ENCODE data around the gene SMYD2.

Gene SMYD2

GRCh38 chr1:214361636-214362035, 80.7 kb downstream of the SMYD2 start:
- Histone ChIP-seq H3K27ac (ENCODE audit: poor library complexity, severe bottlenecking) (no peak overlapping the region), H3K4me3 (ENCODE audit: severe bottlenecking) (no peak overlapping the region), H3K27me3 (ENCODE audit: insufficient read depth, poor library complexity, severe bottlenecking) (no peaks in the 10 kb centered on the region), H3K4me1 (ENCODE audit: insufficient read depth, poor library complexity, severe bottlenecking) (no peaks in the 10 kb centered on the region), H3K36me3 (ENCODE audit: low read depth) (peaks cover 34% of the 10 kb centered on the region), H3K9me3 (ENCODE audit: severe bottlenecking) (no peaks in the 10 kb centered on the region)
- TF ChIP-seq CTCF (IDR thresholded peaks at IDR 0.05; ENCODE audit: poor library complexity, severe bottlenecking): no peak
- no peak for ATAC-seq (ENCODE audit: low read depth)
- no peak for DNase-seq (ENCODE audit: low spot score)

- no peak for DNase-seq (ENCODE audit: low spot score)
- Histone ChIP-seq H3K27me3 (ENCODE audit: insufficient read depth, poor library complexity, severe bottlenecking) (no peaks in the 10 kb centered on the region), H3K36me3 (ENCODE audit: low read depth) (peaks cover 34% of the 10 kb centered on the region), H3K4me1 (ENCODE audit: insufficient read depth, poor library complexity, severe bottlenecking) (no peaks in the 10 kb centered on the region), H3K9me3 (ENCODE audit: severe bottlenecking) (no peaks in the 10 kb centered on the region), H3K4me3 (ENCODE audit: severe bottlenecking) (no peak overlapping the region), H3K27ac (ENCODE audit: poor library complexity, severe bottlenecking) (no peak overlapping the region)
- no peak for ATAC-seq (ENCODE audit: low read depth)
- no peak for TF ChIP-seq CTCF (IDR thresholded peaks at IDR 0.05; ENCODE audit: poor library complexity, severe bottlenecking)
These were observed 81.4 kb downstream of the SMYD2 start for GRCh38 chr1:214362188-214362882.

- Histone ChIP-seq H3K4me3 (ENCODE audit: severe bottlenecking) (no peak overlapping the region), H3K27me3 (ENCODE audit: insufficient read depth, poor library complexity, severe bottlenecking) (no peaks in the 10 kb centered on the region), H3K27ac (ENCODE audit: poor library complexity, severe bottlenecking) (no peak overlapping the region), H3K36me3 (ENCODE audit: low read depth) (peaks cover 37% of the 10 kb centered on the region), H3K4me1 (ENCODE audit: insufficient read depth, poor library complexity, severe bottlenecking) (no peaks in the 10 kb centered on the region), H3K9me3 (ENCODE audit: severe bottlenecking) (no peaks in the 10 kb centered on the region)
- no peak for TF ChIP-seq CTCF (IDR thresholded peaks at IDR 0.05; ENCODE audit: poor library complexity, severe bottlenecking)
- DNase-seq (ENCODE audit: low spot score): no peak
- no peak for ATAC-seq (ENCODE audit: low read depth)
These were observed 82.4 kb downstream of the SMYD2 start for GRCh38 chr1:214363386-214363785.

GRCh38 chr1:214364386-214364785, 83.4 kb downstream of the SMYD2 start:
- H3K27me3 ChIP-seq (ENCODE audit: insufficient read depth, poor library complexity, severe bottlenecking): no peaks in the 10 kb centered on the region
- no peaks in the 10 kb centered on the region for H3K4me1 ChIP-seq (ENCODE audit: insufficient read depth, poor library complexity, severe bottlenecking)
- no peak overlapping the region for H3K4me3 ChIP-seq (ENCODE audit: severe bottlenecking)
- DNase-seq (ENCODE audit: low spot score) (no peak), ATAC-seq (ENCODE audit: low read depth) (no peak)
- H3K9me3 ChIP-seq (ENCODE audit: severe bottlenecking): no peaks in the 10 kb centered on the region
- H3K27ac ChIP-seq (ENCODE audit: poor library complexity, severe bottlenecking): no peak overlapping the region
- peaks cover 40% of the 10 kb centered on the region for H3K36me3 ChIP-seq (ENCODE audit: low read depth)
- no peak for TF ChIP-seq CTCF (IDR thresholded peaks at IDR 0.05; ENCODE audit: poor library complexity, severe bottlenecking)

- no peak for TF ChIP-seq CTCF (IDR thresholded peaks at IDR 0.05; ENCODE audit: poor library complexity, severe bottlenecking)
- Histone ChIP-seq H3K27me3 (ENCODE audit: insufficient read depth, poor library complexity, severe bottlenecking) (no peaks in the 10 kb centered on the region), H3K9me3 (ENCODE audit: severe bottlenecking) (no peaks in the 10 kb centered on the region), H3K4me1 (ENCODE audit: insufficient read depth, poor library complexity, severe bottlenecking) (no peaks in the 10 kb centered on the region), H3K4me3 (ENCODE audit: severe bottlenecking) (no peak overlapping the region), H3K36me3 (ENCODE audit: low read depth) (peaks cover 36% of the 10 kb centered on the region), H3K27ac (ENCODE audit: poor library complexity, severe bottlenecking) (no peak overlapping the region)
- ATAC-seq (ENCODE audit: low read depth) (no peak), DNase-seq (ENCODE audit: low spot score) (no peak)
These were observed 83.9 kb downstream of the SMYD2 start for GRCh38 chr1:214364786-214365295.
